Keratinocyte (primary cell): ENCODE data around the gene ZNF777.

Experiments used
- EZH2 ChIP-seq: IDR thresholded peaks from one replicate; pipeline ENCODE4 v1.6.1; 2012; ENCODE audit warnings: inconsistent platforms, mild to moderate bottlenecking, low read length, moderate library complexity
- TF ChIP-seq, protein P1 (sequence below), 3 experiments: IDR thresholded peaks in 1 of 3; conservative IDR thresholded peaks in 1 of 3; optimal IDR thresholded peaks in 1 of 3; 2 replicates in 2 of 3; 3 replicates in 1 of 3; pipeline versions ENCODE3 to v1.5.1; 2011; ENCODE audit warnings: low read length in 3 of 3, mild to moderate bottlenecking in 3 of 3, moderate library complexity in 2 of 3, control low read depth in 1 of 3, inconsistent platforms in 1 of 3; ENCODE audit not compliant: insufficient read depth in 2 of 3; ENCODE audit errors: extremely low read depth in 1 of 3

DNA sequence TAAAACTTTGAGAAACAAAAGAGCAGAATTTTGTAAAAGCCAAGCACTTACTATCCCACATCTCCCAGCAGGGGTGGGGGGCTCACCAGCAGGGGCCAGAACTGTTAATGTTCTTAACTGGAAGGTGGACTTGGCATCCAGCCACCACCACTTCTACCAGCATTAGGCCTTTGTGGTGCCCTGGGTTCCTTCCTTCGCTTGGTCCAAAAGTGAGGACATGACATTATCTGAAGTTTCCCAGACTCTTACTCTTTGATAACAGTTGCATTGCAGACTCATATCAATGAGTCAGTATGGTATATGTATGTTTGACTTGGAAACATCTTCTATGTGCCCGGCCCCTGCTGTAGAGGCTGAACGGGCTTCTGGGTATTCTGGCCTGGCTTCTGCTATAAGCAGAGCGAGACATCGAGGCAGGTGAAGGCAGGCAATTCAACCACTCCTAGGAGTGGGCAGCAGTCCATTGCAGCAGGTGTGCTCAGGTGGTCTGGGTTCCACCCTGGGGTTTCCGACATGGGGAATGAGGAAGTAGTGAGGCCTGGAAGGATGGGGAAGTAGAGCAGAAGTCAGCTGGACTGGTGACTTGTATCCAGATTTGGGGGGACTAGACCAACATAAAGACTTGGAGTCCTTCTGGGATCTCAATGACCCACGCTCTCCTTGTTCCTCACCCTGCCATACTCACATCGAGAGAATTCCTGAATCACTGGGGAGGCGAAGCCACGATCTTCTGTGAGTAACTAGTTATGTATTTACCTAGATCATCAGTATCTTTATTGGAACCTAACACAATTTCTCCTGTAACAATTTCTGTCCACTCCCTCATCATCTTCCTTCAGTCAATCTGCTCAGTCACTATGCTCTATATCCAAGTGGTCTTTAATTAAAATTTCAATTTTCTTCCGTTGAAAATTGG is 4.1 kb downstream of the ZNF777 start:
- TF ChIP-seq, protein P1, sequence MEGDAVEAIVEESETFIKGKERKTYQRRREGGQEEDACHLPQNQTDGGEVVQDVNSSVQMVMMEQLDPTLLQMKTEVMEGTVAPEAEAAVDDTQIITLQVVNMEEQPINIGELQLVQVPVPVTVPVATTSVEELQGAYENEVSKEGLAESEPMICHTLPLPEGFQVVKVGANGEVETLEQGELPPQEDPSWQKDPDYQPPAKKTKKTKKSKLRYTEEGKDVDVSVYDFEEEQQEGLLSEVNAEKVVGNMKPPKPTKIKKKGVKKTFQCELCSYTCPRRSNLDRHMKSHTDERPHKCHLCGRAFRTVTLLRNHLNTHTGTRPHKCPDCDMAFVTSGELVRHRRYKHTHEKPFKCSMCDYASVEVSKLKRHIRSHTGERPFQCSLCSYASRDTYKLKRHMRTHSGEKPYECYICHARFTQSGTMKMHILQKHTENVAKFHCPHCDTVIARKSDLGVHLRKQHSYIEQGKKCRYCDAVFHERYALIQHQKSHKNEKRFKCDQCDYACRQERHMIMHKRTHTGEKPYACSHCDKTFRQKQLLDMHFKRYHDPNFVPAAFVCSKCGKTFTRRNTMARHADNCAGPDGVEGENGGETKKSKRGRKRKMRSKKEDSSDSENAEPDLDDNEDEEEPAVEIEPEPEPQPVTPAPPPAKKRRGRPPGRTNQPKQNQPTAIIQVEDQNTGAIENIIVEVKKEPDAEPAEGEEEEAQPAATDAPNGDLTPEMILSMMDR (optimal IDR thresholded peaks at IDR 0.05 in 1 of 3, IDR thresholded peaks at IDR 0.05 in 1 of 3, conservative IDR thresholded peaks at IDR 0.05 in 1 of 3; ENCODE audit: extremely low read depth in 1 of 3, insufficient read depth in 2 of 3, low read length in 3 of 3): no peak
- no peak for TF ChIP-seq EZH2
